OCI-M2 (cell line): Measurements from ENCODE around the gene LRP1B.

Experiments
- DNase-seq: peaks from one replicate; lab custom pipeline; 2025; ENCODE audit not compliant: unreplicated experiment; lab: John Stamatoyannopoulos, UW

LRP1B gene

GRCh38 chr2:142131010-142131669 is at the start of gene LRP1B:
Gene LRP1B (minus strand): TSS chr2:142131016. CDS start chr2:142130729, 287 bp downstream.
- DNase-seq = no peak

DNA sequence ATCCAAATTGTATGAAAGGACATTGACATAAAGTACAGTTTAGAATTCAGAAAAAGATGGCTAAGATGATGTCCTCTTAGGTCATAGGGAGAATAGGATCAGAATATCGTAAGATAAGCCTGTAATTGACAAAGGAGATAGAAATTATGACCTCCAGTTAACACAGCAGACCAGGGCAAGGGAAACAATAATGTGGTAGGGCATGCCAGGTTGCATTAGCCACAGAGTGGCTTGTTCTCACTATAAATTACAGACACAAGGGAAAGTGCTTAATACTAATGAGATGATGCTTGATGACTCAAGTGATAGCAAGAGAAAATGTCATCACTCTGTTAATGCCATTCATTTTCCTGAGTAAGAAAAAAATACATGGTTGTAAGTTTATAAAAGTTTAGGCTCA is 48.9 kb upstream of the LRP1B start:
- no peak for DNase-seq

GRCh38 chr2:142178604-142179003 is 47.8 kb upstream of the LRP1B start:
- DNase-seq = no peak

GRCh38 chr2:142176941-142177340 is 46.1 kb upstream of the LRP1B start:
- no peak for DNase-seq

GRCh38 chr2:142175813-142176338 is 45.1 kb upstream of the LRP1B start:
- no peak for DNase-seq

- DNase-seq = no peak
Measured at GRCh38 chr2:142174176-142174575, 43.4 kb upstream of the LRP1B start.

GRCh38 chr2:142170847-142171246 is 40.0 kb upstream of the LRP1B start:
- no peak for DNase-seq

DNA sequence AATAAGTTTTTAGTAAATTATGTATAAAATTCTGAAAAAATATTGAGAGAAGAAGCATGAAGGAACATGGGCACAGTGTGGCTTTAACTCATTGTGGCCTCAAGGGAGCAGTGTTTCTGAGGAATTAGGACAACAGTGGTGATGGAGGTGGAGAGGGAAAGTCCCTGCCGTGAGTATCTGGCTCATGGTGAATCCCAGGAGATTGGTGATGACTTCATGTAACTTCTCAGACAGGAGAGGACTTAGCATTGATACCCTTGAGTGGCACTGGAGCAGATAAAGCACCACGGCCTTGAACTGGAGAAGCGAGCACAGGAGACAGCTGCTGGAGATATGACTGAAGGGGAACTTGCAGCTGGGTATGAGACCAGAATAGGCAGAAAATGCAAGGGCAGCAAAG is 35.0 kb upstream of the LRP1B start:
- DNase-seq = no peak

DNA sequence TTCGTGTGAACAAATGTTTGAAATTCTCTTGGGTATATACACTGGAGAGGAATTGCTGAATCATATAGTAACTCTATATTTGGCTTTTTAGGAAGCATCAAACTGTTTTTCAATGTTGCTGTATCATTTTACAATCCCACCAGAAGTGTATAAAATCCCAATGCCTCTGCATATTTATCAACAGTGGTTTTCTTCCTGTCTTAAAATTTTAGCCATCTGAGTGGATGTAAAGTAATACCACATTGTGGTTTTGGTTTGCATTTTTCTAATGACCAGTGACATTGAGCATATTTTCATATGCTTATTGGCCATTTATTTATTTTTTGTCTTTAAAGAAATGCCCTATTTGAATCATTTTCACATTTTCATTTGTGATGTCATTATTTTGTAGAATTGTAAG is 22.8 kb upstream of the LRP1B start:
- no peak for DNase-seq

DNA sequence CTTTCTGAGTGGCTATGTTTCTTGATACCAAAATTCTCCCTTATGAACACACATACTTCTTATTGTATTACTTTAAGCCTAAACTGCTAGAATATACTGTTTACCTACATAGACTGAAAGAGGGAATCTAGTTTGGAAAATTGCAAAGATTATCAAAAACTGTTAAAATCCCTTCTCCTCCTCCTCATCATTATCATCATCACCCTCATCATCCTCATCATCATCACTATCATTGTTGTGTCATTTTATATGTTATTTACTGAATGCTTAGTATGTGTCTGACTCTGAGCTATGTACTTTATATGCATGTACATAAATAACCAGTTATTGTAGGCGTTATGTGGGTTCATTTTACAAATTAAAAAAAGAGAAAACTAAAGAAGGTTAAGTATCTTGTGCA is 19.6 kb upstream of the LRP1B start:
- DNase-seq = no peak

GRCh38 chr2:142144547-142144946 is 13.7 kb upstream of the LRP1B start:
- DNase-seq = no peak

GRCh38 chr2:142142595-142142994 is 11.8 kb upstream of the LRP1B start:
- DNase-seq = no peak

DNA sequence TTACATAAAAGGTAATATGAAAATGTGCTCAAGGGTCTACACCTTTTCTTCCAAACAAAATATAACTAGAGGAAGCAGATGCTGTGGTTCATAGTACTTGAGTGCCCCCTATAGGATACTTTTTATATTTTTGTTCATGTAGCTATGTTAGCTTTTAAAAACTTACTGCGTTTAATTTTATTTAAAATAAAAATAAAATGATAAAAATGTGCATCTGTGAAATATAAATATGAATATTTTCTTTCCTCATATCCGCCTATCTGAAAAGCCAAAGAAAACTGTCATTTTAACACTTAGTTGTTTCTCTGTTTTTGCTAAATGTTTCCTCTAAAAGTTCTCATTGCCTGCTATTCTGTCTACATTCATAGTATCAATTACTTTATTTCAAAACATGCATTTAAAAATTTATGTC is 9.6 kb upstream of the LRP1B start:
- no peak for DNase-seq

DNA sequence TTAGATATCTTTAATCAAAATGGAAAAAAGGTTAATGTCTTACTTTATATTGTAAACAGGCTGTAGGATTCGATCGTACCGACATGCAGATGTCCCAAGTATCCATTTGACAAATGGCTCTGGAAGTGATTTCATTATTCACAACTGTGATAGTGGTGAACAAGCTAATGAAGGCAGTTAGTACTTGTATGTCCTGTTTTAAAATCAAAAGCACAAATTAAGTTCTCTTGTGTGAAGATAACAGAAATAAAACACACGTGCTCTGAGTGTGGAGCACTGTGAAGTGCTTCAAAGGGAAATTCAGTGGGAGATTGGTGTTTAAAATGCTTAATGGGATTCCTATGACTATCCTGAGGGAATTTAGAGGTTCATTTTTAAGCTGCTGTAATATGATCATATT is 8.6 kb upstream of the LRP1B start:
- no peak for DNase-seq

DNA sequence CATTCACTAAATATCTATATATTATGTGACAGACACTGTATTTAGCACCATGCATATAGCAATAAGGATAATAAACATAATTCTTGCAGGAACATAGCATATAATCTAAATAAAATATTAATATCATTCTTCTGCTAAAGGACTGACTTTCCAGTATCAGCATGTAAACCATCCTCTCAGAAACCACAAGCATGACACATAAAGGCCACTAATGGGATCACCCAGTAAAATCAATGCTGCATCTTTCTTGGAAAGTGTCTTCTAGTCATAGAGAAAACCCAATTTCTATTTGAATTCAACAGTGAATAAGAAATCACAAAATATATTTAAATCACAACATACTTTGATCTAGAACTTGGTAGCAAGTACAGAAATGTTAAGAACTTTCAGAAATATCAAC is 5.8 kb upstream of the LRP1B start:
- no peak for DNase-seq

DNA sequence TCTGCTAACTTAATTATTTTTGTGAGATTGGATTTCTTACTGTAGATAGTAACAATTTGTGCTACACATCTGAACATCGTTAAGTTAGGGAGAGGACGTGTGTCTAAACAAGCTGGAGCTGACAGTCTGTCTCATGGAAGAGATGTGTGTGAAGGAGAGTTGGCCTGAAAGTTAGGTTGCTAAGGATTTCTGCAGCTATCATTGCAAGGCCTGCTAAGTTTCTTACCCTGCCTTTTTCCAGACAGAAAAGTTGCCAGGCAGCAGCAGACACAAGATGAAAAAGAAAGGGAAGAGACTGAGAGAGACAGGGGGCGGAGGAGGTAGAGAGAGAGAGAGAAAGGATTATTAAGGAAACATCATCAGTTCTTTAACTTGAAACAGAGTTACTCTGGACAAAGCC is 4.1 kb upstream of the LRP1B start:
- no peak for DNase-seq

DNA sequence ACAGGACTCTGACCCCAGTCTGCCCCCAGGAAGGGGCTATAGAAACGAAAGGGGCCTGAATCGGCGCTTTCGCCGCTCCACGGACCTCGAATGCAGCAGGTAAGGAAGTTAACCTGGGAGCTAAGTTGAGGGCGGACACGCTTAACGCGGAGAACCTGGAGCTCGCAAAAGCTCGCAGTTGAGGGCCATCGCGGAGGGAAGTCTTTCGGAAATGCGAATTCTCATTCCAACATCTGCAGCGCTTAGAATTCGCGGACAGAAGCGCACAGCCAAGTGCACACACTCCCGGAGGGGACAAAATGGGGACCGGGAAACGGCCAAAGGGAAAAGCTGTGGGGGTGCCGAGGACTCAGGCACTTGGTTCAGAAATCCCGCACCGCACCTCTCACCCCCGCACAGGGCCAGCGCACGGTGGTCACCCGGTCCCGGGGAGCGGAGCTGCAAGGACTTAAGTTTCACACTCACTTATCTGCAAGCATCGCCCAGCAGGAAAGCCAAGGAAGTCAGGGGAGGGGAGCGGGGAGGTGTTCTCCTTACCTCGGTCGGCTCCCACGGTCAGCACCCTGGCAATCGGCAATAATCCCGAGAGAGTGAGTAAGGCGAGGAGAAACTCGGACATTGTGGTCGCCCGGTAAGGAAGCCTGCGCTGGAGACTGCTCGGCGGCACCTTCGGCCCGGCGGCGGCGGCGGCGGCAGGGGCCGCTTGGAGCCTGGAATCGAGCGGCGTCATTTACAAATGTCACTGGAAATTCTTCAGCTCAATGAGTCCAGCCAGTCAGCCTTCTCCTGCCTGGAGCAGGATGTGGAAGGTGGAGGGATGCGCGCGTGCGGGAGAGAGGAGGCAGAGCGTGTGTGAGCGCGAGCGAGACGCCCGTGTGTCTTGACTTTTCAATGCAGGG is 456 bp downstream of the LRP1B start:
- no peak for DNase-seq

DNA sequence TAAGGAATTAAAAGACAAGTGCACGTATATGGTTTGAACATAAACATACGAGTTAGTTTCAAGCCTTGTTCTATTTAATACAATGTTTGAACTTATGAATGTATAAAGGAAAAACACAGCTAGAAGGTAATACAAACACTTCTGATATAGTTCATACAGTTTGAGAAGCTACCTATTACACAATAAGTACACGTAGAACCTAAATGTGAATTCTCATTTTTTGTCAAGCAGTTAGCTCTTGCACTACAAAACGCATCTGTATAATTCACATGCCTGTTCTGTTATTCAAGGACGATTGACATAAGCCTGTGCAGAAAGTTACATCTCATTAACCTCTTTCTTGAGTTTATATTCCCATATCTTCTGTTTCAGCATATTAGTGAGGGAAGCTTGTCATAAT is 2.7 kb downstream of the LRP1B start:
- no peak for DNase-seq

DNA sequence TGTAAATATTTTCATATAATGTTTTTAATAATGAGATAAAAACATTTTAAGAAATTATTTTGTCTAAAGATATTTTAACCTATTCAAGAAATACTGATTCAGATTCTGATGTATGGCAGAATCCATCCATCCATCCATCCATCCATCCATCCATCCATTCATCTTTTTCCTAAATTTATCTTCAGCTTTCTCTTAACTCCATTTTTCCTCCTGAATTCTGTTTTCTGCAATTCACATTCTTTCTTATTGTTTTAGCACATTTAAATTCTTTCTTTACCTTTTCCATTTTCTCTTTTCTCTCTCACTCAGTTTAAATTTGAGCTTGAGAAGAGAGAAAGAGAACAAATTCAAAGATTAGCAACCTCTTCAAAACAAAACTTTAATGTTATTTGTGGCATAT is 3.6 kb downstream of the LRP1B start:
- DNase-seq = no peak

- no peak for DNase-seq
Measured at GRCh38 chr2:142124706-142125105, 6.1 kb downstream of the LRP1B start.

- DNase-seq = no peak
Measured at GRCh38 chr2:142119347-142119746, 11.5 kb downstream of the LRP1B start.

DNA sequence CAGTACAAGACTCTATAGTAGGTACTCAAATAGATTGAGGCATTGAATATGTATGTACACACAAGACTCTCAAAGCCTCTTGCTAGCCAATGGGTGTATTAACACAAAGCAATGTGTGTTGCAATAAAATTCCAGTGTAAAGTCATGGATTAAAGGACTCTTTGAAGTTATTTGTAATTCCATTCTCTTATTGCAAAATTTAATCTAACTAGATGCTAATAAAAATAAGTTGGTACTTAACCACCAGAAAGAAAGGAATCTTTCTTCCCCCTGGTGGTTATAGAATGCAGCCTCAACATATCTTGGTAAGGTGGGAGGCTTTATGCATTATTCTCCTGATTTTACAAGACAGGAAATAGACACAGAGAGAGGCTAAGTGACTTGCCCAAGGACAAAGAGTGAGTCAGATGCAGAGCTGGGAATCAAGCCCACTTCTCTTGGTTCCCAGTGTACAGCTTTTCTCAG is 18.0 kb downstream of the LRP1B start:
- no peak for DNase-seq
